ENCODE measurements around the gene SLC24A5.

GRCh38 chr15:48091522-48091921 lies 29.3 kb upstream of the SLC24A5 start:
- TF ChIP-seq POLR2A (IDR thresholded peaks at IDR 0.05; ENCODE audit: low read length) (no peak), GATA1 (IDR thresholded peaks at IDR 0.05; ENCODE audit: low read depth, low read length) (no peak)

Measured in erythroblast (primary cell).